H1 (cell line): Measurements from ENCODE around the gene BMERB1.

Experiments used
- BACH1 ChIP-seq: IDR thresholded peaks from 2 replicates; pipeline ENCODE4 v1.6.1; 2012; ENCODE audit warnings: low read length, improper control_type of control experiment
- CHD2 ChIP-seq: IDR thresholded peaks from 2 replicates; pipeline ENCODE4 v1.6.1; 2012; ENCODE audit warnings: low read length, improper control_type of control experiment
- CHD7 ChIP-seq: fragments of 300-600 bp; sonication (generic); IDR thresholded peaks from 2 replicates; pipeline ENCODE4 v1.7.1; 2012; ENCODE audit warnings: low read length, moderate library complexity, mild to moderate bottlenecking, inconsistent platforms; ENCODE audit not compliant: insufficient replicate concordance
- EP300 ChIP-seq, 2 experiments: IDR thresholded peaks; 1 replicate in 1 of 2; 2 replicates in 1 of 2; pipeline ENCODE4 v1.6.1; 2011 to 2012; ENCODE audit warnings: low read depth in 2 of 2, low read length in 2 of 2, mild to moderate bottlenecking in 2 of 2, borderline replicate concordance in 1 of 2, inconsistent platforms in 1 of 2, moderate library complexity in 1 of 2
- EZH2 ChIP-seq: fragments of 200-600 bp; sonication (generic); IDR thresholded peaks from 2 replicates; pipeline ENCODE4 v1.7.1; 2012; ENCODE audit warnings: low read depth, mild to moderate bottlenecking, moderate library complexity, low read length, inconsistent platforms; ENCODE audit not compliant: severe bottlenecking
- ZNF274 ChIP-seq: IDR thresholded peaks from 2 replicates; pipeline ENCODE4 v1.7.0; 2012; ENCODE audit warnings: low read length, borderline replicate concordance; ENCODE audit errors: extremely low read depth

- TF ChIP-seq BACH1 (no peak), CHD7 (no peak), CHD2 (no peak), EP300 (IDR thresholded peaks at IDR 0.05; ENCODE audit: borderline replicate concordance in 1 of 2, low read depth in 2 of 2, low read length in 2 of 2) (no peak), EZH2 (no peak), ZNF274 (no peak)
These were observed 35.1 kb upstream of the BMERB1 start for GRCh38 chr16:15399317-15399716.
